Measurements from ENCODE around the gene CD300A.

Gene CD300A

DNA sequence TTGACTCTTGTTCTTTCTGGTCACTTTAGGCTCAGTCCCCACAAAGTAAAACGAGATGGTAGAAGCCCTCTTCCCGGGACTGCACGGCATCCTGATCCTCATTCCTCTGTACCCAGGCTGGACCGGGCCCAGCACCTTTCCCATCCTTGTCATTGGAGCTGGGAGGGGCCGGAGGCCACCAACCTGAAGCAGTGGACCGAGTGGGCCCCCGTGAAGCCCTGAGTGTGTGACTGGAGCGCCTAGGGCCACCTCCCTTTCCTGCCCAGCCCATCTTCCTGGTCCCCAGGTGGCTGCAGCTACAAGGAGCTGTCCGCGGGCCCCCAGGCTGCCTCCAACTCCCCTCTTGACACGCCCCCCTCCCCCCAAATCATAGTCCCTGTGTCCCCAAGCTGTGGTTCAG, 17.1 kb upstream of the CD300A start:
- Histone ChIP-seq H3K4me3 (ENCODE audit: low read length) (no peak overlapping the region), H3K9me3 (ENCODE audit: control insufficient read depth, insufficient read depth, low read length) (no peaks in the 10 kb centered on the region), H3K4me1 (ENCODE audit: control insufficient read depth, insufficient read depth, low read length) (peaks cover 7% of the 10 kb centered on the region), H3K27ac (ENCODE audit: low read length) (no peak overlapping the region), H3K27me3 (ENCODE audit: control insufficient read depth, insufficient read depth, low read length) (peaks cover 9% of the 10 kb centered on the region; the same call in 1 of the 2 replicates), H3K36me3 (ENCODE audit: control insufficient read depth, insufficient read depth, low read length) (no peaks in the 10 kb centered on the region)
- DNase-seq (ENCODE audit: low read depth, low spot score) = no peak
- WGBS (ENCODE audit: insufficient coverage, insufficient read length) = no CpG with 5 or more reads among the region's 11 CpGs

DNA sequence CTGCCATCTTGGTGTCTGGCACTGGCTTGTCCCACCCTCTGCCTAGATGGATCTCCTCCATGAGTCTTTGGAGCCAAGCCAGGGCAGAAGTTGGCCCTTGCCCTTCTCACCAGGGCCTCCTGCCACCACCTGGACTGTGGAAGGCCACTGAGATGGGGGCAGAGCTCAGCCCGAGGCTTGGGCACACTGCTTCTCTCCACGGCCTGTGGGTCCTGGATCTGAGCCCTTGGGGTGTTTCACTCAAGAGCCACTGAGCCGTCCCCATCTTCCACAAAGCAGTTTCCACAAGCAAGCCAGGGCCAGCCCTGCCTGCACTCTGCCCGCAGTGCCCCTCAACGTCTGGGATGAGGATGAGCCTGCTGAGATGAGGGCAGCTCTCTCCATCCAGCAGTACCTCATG, 16.7 kb upstream of the CD300A start:
- no peak for DNase-seq (ENCODE audit: low read depth, low spot score)
- Histone ChIP-seq H3K27ac (ENCODE audit: low read length) (no peak overlapping the region), H3K9me3 (ENCODE audit: control insufficient read depth, insufficient read depth, low read length) (no peaks in the 10 kb centered on the region), H3K4me3 (ENCODE audit: low read length) (no peak overlapping the region), H3K27me3 (ENCODE audit: control insufficient read depth, insufficient read depth, low read length) (peaks cover 9% of the 10 kb centered on the region; the same call in 1 of the 2 replicates), H3K4me1 (ENCODE audit: control insufficient read depth, insufficient read depth, low read length) (peaks cover 10% of the 10 kb centered on the region), H3K36me3 (ENCODE audit: control insufficient read depth, insufficient read depth, low read length) (no peaks in the 10 kb centered on the region)
- no CpG with 5 or more reads among the region's 5 CpGs for WGBS (ENCODE audit: insufficient coverage, insufficient read length)

DNA sequence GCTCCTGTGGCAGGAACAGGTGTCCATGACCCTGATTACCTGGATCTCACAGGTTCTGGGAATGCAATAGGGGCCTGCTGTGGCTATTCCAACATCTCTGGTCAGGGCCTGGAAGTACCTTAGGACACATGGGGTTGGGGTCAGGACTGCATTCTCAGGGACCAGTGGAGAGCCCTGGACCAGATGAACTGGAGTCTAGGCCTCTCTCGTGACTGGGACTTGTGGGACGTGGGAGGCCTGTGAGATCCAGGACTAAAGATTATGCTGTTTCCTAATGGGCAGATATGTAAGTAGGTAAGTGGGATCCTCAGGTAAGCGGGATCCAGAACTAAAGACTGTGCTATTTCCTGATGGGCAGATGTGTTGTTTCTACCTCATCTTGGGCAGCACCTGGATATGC, 16.2 kb upstream of the CD300A start:
- no peaks in the 10 kb centered on the region for H3K36me3 ChIP-seq (ENCODE audit: control insufficient read depth, insufficient read depth, low read length)
- DNase-seq (ENCODE audit: low read depth, low spot score) = no peak
- peaks cover 14% of the 10 kb centered on the region for H3K4me1 ChIP-seq (ENCODE audit: control insufficient read depth, insufficient read depth, low read length)
- peaks cover 9% of the 10 kb centered on the region; the same call in 1 of the 2 replicates for H3K27me3 ChIP-seq (ENCODE audit: control insufficient read depth, insufficient read depth, low read length)
- whole genome bisulfite sequencing (ENCODE audit: insufficient coverage, insufficient read length) = no CpG with 5 or more reads among the region's 3 CpGs
- H3K27ac ChIP-seq (ENCODE audit: low read length) = no peak overlapping the region
- H3K4me3 ChIP-seq (ENCODE audit: low read length) = no peak overlapping the region
- H3K9me3 ChIP-seq (ENCODE audit: control insufficient read depth, insufficient read depth, low read length) = no peaks in the 10 kb centered on the region

GRCh38 chr17:74450925-74451403, 15.5 kb upstream of the CD300A start:
- WGBS (ENCODE audit: insufficient coverage, insufficient read length) = no CpG with 5 or more reads among the region's 13 CpGs
- no peaks in the 10 kb centered on the region for H3K9me3 ChIP-seq (ENCODE audit: control insufficient read depth, insufficient read depth, low read length)
- H3K4me1 ChIP-seq (ENCODE audit: control insufficient read depth, insufficient read depth, low read length) = peaks cover 14% of the 10 kb centered on the region
- H3K27ac ChIP-seq (ENCODE audit: low read length) = no peak overlapping the region
- DNase-seq (ENCODE audit: low read depth, low spot score) = no peak
- peaks cover 9% of the 10 kb centered on the region; the same call in 1 of the 2 replicates for H3K27me3 ChIP-seq (ENCODE audit: control insufficient read depth, insufficient read depth, low read length)
- no peaks in the 10 kb centered on the region for H3K36me3 ChIP-seq (ENCODE audit: control insufficient read depth, insufficient read depth, low read length)
- H3K4me3 ChIP-seq (ENCODE audit: low read length) = no peak overlapping the region

GRCh38 chr17:74451557-74451956, 14.9 kb upstream of the CD300A start:
- Histone ChIP-seq H3K27ac (ENCODE audit: low read length) (no peak overlapping the region), H3K27me3 (ENCODE audit: control insufficient read depth, insufficient read depth, low read length) (peaks cover 9% of the 10 kb centered on the region; the same call in 1 of the 2 replicates), H3K36me3 (ENCODE audit: control insufficient read depth, insufficient read depth, low read length) (no peaks in the 10 kb centered on the region), H3K4me1 (ENCODE audit: control insufficient read depth, insufficient read depth, low read length) (peaks cover 14% of the 10 kb centered on the region), H3K4me3 (ENCODE audit: low read length) (no peak overlapping the region), H3K9me3 (ENCODE audit: control insufficient read depth, insufficient read depth, low read length) (no peaks in the 10 kb centered on the region)
- no CpG with 5 or more reads among the region's 6 CpGs for WGBS (ENCODE audit: insufficient coverage, insufficient read length)
- no peak for DNase-seq (ENCODE audit: low read depth, low spot score)

DNA sequence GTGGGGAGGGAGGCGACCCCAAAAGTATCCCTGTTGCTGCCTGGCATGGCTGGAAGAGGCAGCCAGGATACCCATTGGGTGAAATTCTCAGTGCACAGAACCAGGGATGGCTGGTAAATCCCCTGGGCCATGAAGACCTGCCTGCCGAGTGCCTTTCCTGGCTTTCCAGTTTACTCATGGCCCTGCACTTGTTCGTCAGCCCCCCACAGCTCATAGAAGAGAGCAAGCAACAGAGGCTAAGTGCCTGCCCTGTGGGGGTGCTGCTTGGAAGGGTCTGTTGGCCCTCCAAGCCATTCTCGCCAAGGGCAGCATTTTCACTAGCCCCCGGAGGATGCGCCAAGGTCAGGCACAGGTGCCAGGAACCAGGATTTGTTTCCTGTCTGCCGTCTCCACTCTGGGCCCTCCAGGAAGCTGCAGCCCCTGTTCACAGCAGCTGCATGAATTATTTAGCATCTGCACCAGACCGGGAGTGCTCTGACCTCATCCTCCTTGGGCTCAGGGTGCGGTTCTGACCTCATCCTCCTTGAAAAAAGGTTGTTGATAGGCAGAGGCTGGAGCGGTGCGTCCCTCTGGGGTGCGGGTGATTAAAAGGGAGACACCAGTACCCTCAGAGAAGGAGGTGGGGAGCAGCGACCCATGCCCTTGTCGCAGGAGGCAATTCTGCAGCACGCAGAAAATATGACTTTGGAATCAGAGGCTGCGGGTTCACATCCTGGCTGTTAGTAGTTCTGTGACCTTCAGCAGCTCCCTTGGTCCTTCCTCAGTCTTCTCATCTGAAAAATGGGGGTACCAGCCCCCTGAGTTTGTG, 14.2 kb upstream of the CD300A start:
- no peaks in the 10 kb centered on the region for H3K9me3 ChIP-seq (ENCODE audit: control insufficient read depth, insufficient read depth, low read length)
- DNase-seq (ENCODE audit: low read depth, low spot score) = no peak
- no CpG with 5 or more reads among the region's 16 CpGs for WGBS (ENCODE audit: insufficient coverage, insufficient read length)
- peaks cover 9% of the 10 kb centered on the region; the same call in 1 of the 2 replicates for H3K27me3 ChIP-seq (ENCODE audit: control insufficient read depth, insufficient read depth, low read length)
- peaks cover 14% of the 10 kb centered on the region for H3K4me1 ChIP-seq (ENCODE audit: control insufficient read depth, insufficient read depth, low read length)
- no peak overlapping the region for H3K4me3 ChIP-seq (ENCODE audit: low read length)
- H3K36me3 ChIP-seq (ENCODE audit: control insufficient read depth, insufficient read depth, low read length) = no peaks in the 10 kb centered on the region
- no peak overlapping the region for H3K27ac ChIP-seq (ENCODE audit: low read length)

DNA sequence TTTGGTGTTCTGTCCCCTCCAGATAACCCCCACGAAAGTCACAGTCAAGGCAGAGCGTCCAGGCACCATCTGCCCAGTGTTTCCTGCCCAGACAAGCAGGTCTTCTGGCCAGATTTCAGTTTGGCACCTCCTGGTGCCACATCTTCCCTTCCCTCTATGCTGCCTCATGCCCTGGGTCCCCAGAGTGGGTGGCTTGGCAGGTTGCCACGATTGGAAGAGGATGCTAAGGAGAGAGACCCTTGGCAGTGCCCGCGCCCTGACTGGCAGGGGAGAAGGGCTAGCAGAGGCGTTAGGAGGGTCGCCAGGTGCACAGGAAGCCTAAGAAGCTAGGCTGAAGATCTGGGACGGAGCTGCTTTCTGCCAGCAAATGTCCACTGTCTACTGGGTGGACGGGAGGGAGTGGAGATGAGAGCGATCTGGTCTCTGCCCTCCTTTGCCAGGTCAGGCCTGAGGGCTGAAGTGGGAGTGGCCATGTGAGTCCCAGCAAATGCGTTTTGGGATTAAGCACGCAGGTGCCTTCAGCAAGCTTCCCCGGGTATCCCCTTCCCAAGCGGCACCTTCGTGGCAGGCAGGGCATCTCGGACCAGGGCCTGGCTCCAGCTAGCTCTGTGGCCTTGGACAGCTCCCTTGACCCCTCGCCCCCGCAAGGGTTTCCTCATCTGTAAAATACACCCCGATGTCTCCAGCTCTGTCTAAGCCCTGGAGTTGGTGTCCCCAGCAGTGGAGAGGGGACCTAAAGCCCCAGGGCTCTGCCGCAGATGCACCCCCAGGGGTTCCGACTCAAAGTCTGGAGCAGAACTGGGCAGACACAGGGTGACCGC, 13.4 kb upstream of the CD300A start:
- no peaks in the 10 kb centered on the region for H3K36me3 ChIP-seq (ENCODE audit: control insufficient read depth, insufficient read depth, low read length)
- no peaks in the 10 kb centered on the region for H3K9me3 ChIP-seq (ENCODE audit: control insufficient read depth, insufficient read depth, low read length)
- no CpG with 5 or more reads among the region's 22 CpGs for WGBS (ENCODE audit: insufficient coverage, insufficient read length)
- peaks cover 14% of the 10 kb centered on the region for H3K4me1 ChIP-seq (ENCODE audit: control insufficient read depth, insufficient read depth, low read length)
- peaks cover 9% of the 10 kb centered on the region; the same call in 1 of the 2 replicates for H3K27me3 ChIP-seq (ENCODE audit: control insufficient read depth, insufficient read depth, low read length)
- no peak overlapping the region for H3K27ac ChIP-seq (ENCODE audit: low read length)
- peak overlapping the region; percentile 24; the same call in 1 of the 2 replicates for H3K4me3 ChIP-seq (ENCODE audit: low read length)
- no peak for DNase-seq (ENCODE audit: low read depth, low spot score)

- WGBS (ENCODE audit: insufficient coverage, insufficient read length) = no CpG with 5 or more reads among the region's 43 CpGs
- H3K4me1 ChIP-seq (ENCODE audit: control insufficient read depth, insufficient read depth, low read length) = peaks cover 14% of the 10 kb centered on the region
- H3K36me3 ChIP-seq (ENCODE audit: control insufficient read depth, insufficient read depth, low read length) = no peaks in the 10 kb centered on the region
- no peak overlapping the region for H3K27ac ChIP-seq (ENCODE audit: low read length)
- peak overlapping the region; percentile 24; the same call in 1 of the 2 replicates for H3K4me3 ChIP-seq (ENCODE audit: low read length)
- H3K9me3 ChIP-seq (ENCODE audit: control insufficient read depth, insufficient read depth, low read length) = no peaks in the 10 kb centered on the region
- peaks cover 9% of the 10 kb centered on the region; the same call in 1 of the 2 replicates for H3K27me3 ChIP-seq (ENCODE audit: control insufficient read depth, insufficient read depth, low read length)
- DNase-seq (ENCODE audit: low read depth, low spot score) = no peak
Observed at GRCh38 chr17:74453665-74454196, 12.7 kb upstream of the CD300A start.

DNA sequence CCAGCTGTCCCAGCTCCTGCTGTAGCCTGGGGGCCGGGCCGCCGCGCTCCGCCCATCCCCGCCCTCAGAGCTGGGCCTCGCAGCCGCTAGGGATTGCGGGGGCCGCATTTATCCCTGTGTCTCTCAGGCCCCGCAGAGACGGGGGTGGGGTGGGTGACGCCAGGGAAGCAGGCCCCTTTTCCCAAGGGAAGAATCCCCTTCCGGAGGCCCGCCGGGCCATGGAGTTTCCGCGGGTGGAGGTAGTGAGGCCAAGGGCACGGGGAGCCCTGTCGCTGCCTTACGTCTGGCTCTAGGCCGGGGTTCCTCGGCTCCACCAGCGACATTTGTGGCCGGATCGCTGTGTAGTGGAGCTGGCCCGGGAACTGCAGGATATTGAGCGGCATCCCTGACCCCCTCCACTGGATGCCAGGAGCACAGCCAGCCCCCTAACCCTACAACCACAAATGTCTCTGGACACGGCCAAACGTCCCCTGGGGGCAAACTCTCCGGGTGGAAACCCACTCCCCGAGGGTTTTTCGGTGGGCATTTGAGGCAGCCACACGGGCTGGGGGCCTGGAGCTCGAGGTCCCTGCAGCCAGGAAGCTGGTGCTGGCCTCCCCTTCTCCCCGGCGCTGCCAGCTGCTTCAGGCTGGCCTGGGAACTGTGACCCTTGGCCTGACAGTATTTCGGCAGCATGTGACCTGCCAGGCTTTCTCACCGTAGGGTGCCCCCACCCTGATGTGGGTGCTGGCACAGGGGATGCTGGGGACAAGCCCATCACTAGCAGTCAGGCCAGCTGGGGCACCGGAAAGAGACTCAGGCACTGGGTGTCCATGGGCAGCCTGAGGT, 12.0 kb upstream of the CD300A start:
- Histone ChIP-seq H3K36me3 (ENCODE audit: control insufficient read depth, insufficient read depth, low read length) (no peaks in the 10 kb centered on the region), H3K4me1 (ENCODE audit: control insufficient read depth, insufficient read depth, low read length) (peaks cover 14% of the 10 kb centered on the region), H3K9me3 (ENCODE audit: control insufficient read depth, insufficient read depth, low read length) (no peaks in the 10 kb centered on the region), H3K4me3 (ENCODE audit: low read length) (peak overlapping the region; percentile 25; the same call in 1 of the 2 replicates), H3K27ac (ENCODE audit: low read length) (no peak overlapping the region), H3K27me3 (ENCODE audit: control insufficient read depth, insufficient read depth, low read length) (peaks cover 9% of the 10 kb centered on the region; the same call in 1 of the 2 replicates)
- DNase-seq (ENCODE audit: low read depth, low spot score) = no peak
- WGBS (ENCODE audit: insufficient coverage, insufficient read length) = no CpG with 5 or more reads among the region's 40 CpGs
